HG03460 (cell line): ENCODE measurements around the gene CDNF.
A peak's percentile ranks its signal among the peaks of the same experiment; 100 is the strongest.
"Not testable (repeated sequence)": the region's sequence is repeated elsewhere in the genome, so short reads cannot be mapped to it uniquely, and the experiment has no call there.

Experiments
- ATAC-seq: cut with Tn5 transposase; IDR thresholded peaks from one replicate; pipeline ENCODE4 v1.9.1; 2021; ENCODE audit not compliant: unreplicated experiment

CDNF gene

GRCh38 chr10:14840178-14840577 lies 2.3 kb upstream of the CDNF start:
- no peak for ATAC-seq

- ATAC-seq = no peak
Measured at GRCh38 chr10:14839305-14839695, 1.5 kb upstream of the CDNF start.

- peak; percentile 4 for ATAC-seq
Measured at GRCh38 chr10:14838582-14839304, 906 bp upstream of the CDNF start.

GRCh38 chr10:14837003-14837756 lies 657 bp downstream of the CDNF start:
- ATAC-seq = no peak

- no peak for ATAC-seq
Measured at GRCh38 chr10:14836208-14836607, 1.6 kb downstream of the CDNF start.

GRCh38 chr10:14833106-14833505 lies 4.7 kb downstream of the CDNF start:
- ATAC-seq = no peak

GRCh38 chr10:14826076-14826829 lies 11.6 kb downstream of the CDNF start:
- ATAC-seq = no peak

- ATAC-seq = no peak
Measured at GRCh38 chr10:14823966-14824365, 13.9 kb downstream of the CDNF start.

GRCh38 chr10:14822879-14823755 lies 14.7 kb downstream of the CDNF start:
- no peak for ATAC-seq

- no peak for ATAC-seq
Measured at GRCh38 chr10:14821635-14822375, 16.0 kb downstream of the CDNF start.

GRCh38 chr10:14820775-14821154 lies 17.1 kb downstream of the CDNF start:
- no peak for ATAC-seq

- ATAC-seq = no peak
Measured at GRCh38 chr10:14820010-14820774, 17.6 kb downstream of the CDNF start.

- not testable (repeated sequence) for ATAC-seq
Measured at GRCh38 chr10:14816717-14817116, 21.1 kb downstream of the CDNF start.

GRCh38 chr10:14815681-14816080 lies 22.2 kb downstream of the CDNF start:
- ATAC-seq = no peak

- ATAC-seq = no peak
Measured at GRCh38 chr10:14812271-14812670, 25.6 kb downstream of the CDNF start.

- ATAC-seq = no peak
Measured at GRCh38 chr10:14810969-14811953, 26.6 kb downstream of the CDNF start.

GRCh38 chr10:14806318-14806717 lies 31.5 kb downstream of the CDNF start:
- no peak for ATAC-seq

- ATAC-seq = no peak
Measured at GRCh38 chr10:14803827-14804226, 34.0 kb downstream of the CDNF start.
